Stimulated activated CD8-positive, alpha-beta memory T cell treated with anti-CD3 and anti-CD28 coated beads, Interleukin-7, amount 100 ng/mL, for 1 hour (primary cell): ENCODE results near the gene MCM3.

Experiments used
- DNase-seq, 2 donors: peaks; one replicate each; pipeline ENCODE4 v3.0.0-alpha.2; 2020; ENCODE audit warnings: low read depth in 2 of 2

The MCM3 gene

GRCh38 chr6:52251113-52251512 is 33.4 kb downstream of the MCM3 start:
- no peak for DNase-seq

GRCh38 chr6:52249078-52249477 is 35.5 kb downstream of the MCM3 start:
- no peak for DNase-seq

DNA sequence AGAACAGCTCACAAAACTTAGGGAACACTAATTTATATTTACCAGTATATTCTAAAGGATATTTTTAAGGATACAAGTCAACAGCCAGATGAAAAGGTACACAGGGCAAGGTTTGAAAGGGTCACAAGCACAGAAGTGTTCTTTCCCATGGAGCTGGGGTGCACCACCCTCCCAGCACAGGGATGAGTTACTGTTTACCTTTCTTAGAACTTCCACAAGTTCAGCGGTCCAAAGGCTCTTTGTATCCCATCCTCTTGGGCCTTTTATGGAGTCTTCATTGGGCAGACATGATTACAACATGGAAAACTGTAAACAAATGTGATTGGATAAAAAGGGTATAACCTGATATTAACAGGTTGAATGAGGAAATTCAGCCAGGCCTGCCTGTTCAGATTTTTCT is 39.1 kb downstream of the MCM3 start:
- no peak for DNase-seq

DNA sequence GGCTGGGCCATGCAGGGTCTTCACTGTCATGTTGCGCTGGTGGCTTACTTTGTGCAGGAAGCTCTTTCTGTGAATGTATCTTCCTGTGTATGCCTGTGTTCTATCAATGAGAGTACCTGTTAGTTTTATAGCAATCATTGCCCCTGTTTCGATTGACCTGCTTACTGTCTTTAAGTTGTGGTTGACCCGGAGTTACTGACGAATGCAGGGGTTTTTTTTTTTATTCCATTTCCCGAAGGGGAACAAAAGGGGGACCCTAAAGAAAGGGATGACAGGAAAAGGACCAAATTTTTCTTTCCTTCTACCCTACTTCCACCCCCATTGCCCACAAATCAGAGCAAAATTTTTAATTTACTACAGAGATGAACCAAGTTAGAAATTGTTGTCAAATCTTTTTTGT is 40.1 kb downstream of the MCM3 start, which contains the start of gene IL17F:
TSS of gene IL17F (minus strand) at position 101 of the 400 bp plus-strand sequence. CDS start at position 30, 71 bp downstream.
- DNase-seq: no peak

GRCh38 chr6:52243282-52243893 is 41.2 kb downstream of the MCM3 start:
- DNase-seq: no peak

DNA sequence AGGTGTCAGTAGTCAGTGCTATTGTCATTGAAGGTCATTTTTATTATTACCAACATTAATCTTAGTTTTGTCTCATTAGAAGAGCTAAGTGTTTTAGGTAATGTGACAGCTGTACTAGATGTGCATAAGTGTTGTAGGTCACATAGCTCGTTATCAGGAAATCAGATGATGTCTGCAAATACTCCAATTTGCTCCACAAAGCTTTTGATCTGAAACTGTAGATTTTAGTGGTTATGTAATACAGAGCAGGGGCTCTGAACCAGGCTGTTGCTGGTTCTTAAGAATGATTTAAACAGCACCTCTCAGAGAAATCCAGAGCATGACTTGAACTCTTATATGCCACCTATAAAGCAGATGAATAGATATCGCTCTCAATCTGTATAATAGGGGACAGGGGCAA is 42.7 kb downstream of the MCM3 start:
- no peak for DNase-seq

DNA sequence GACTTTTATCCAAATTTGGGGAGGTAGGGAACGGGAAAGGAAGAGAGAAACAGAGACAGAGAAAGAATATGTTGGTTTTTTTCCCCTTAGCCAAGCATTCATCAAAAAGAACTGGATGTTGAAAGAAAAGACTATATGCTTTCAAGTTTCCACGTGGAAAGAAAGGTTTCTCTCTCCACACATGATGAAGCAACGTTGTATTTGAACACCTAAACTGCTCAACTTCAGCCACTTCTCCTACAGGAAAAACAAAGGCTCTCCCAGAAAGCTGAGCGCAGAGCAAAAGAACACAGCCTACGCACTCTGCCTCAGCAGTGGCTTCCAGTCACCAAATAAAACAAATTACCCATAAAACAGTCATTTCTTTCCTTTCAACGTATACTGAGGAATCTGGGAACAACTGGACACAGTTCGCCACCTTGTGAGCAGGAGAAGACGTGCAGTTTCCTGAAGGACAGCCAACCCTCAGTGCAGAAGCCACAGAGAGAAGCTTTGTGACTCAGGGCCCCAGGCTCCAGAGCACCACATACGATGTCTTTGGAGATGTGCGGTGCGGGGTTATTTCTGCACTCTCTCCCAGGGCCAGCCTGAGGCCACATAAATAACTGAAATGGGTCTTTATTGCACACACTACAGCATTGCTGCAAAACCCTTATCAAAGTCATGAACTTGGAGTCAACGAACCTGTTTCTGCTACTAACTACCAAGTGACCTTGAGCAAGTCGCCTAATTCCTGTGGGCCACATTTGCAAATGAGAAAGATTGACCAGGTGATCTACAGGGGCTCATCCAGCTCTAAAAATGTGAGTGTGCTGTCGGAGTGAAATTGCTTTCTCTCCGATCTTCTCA is 50.3 kb downstream of the MCM3 start:
- DNase-seq: no peak

GRCh38 chr6:52233005-52233404 is 51.5 kb downstream of the MCM3 start:
- DNase-seq: no peak

DNA sequence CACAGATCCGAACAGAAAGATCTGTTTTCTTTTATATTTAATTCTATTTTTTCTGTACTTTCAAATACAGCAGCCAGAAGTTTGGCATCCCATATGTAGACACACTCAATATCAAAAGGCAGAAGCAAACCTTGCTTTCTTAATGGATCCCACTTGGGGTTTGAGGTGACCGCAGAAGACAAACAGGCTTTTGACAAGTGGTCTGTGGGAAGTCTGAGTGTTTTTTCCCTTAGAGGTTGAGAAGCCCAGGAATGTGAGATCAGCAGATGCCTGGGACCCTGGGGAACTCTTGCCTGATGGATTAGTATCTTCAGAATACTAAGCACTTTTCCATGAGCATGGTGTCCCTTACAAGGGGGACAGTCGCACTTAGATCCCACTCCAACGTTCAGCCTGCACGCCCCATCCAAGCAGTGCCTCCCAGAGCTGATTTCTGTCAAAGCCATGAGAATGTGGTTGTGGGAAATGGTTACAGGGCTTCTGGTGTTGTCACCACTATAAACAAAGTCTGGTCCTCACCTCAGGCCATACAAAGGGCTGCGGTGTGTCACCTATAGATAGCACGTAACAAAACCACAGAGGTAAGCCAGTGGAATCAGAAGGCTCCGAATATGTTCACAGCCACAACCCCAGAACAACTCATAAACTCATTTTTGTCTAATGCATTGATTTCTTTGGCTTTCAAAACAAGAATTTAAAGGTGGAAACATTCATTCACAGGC is 53.0 kb downstream of the MCM3 start:
- DNase-seq: no peak

DNA sequence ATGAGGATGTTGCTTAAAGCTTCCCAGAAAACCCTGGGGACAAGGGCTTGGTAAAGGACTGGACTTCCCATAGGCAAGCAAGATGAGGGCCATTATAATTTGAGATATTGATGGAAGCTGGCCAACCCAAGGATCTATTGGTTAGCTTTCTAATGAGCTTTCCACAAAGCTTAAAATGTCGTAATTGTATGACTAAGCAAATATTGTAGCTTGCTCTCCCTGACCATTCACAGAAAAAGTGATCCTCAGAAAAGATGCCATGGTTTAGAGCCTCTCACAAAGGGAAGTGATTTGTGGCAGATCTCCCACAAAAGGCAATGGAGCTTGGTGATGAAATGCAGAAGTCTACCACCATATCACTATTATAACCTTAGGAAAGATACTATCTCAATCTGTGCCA is 53.9 kb downstream of the MCM3 start:
- DNase-seq: no peak

GRCh38 chr6:52227495-52227894 is 57.0 kb downstream of the MCM3 start:
- DNase-seq: no peak

DNA sequence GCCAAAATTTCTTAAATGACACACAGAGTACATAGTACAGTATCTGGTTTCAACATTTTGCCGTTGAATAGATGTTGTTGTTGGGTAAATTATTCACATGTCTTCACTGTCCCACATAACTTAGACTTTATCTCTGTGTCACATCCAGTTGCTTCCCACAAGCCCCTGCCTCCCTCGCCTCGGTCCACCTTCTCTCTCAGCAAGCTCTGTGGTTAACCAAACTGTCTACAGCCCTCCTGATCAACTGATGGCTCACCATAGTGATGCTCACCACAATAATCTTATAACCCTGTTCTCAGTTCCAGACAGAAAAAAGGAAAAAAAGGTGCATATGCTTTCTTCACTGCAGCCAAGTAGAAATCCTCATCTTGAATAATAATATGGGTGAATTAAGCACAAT is 63.2 kb downstream of the MCM3 start:
- DNase-seq: no peak

GRCh38 chr6:52217761-52218160 is 66.8 kb downstream of the MCM3 start:
- no peak for DNase-seq

- no peak for DNase-seq
Measured at GRCh38 chr6:52216932-52217575, 67.5 kb downstream of the MCM3 start.

DNA sequence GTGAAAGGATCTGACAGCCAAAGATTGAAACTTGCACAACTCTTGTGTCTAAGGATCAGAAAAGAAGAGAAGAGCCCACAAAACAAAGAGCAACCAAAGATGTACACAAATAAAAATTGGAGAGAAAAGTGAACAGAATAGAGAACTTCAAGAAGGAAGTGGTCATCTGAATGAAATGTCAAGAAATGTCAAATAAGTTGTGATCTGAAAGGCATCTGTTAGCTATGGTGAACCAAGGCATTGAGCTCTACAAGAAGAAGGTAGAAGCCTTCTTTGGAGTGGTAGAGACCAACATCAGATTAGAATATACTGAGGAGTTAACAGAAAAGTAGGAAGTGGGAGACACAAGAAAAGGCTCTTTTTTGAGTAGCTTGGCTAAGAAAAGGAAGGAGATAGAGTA is 68.8 kb downstream of the MCM3 start:
- DNase-seq: no peak
